T-helper 9 cell (primary cell): Measurements from ENCODE around the gene TNS3.

Experiments
- DNase-seq: peaks from one replicate; pipeline ENCODE4 v3.0.0-alpha.2; 2020

The TNS3 gene

DNA sequence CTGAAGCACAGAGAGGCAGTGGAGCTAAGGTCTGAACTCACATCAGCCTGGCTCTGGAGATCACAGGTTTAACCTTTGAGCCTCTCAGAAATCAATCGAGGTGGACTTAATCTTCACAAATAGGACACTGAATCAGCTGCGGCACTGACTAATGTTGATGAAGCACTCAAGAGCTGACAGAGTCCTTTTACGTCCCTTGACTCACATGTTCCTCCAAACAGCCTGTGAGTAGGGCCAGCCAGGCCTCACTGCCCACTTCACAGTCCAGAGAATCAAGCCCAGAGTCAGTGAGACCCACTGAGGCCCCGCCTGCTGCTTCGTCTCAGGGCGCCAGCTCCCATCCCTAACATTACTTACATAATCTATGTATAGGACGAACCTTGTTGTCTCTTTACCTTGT lies 63.1 kb downstream of the TNS3 start:
- DNase-seq, result no peak

DNA sequence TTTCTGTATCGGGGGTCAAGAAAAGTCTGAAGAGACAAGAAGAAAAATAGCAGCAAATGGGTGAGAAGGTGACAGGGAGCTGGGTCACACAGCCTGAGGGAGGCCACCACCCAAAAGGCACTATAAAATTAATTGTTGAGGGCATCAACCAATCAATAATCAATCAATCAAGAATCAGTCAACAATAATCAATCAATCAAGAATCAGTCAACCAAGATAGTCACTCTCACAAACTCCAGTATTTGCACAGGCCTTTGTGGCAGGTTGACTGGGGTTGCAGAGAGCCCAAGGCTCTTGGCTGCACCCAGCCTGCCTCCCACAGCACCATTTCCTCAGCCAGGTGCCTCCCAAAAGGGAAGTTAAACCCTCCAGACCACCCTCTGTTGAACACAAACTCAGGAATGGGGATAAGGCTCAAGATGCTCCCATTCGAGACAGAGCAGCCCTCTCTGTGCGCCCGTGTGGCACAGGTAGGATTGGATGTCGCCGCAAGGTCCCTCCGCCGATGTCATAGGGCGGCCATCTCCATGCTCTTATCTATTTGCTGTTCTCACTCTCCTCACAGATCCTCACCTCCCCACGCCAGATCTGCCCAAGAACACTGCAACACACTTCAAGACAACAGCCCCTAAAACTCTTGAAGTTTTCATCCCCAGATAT lies 64.0 kb downstream of the TNS3 start:
- no peak for DNase-seq

GRCh38 chr7:47516985-47517600 lies 64.8 kb downstream of the TNS3 start:
- DNase-seq, result no peak

GRCh38 chr7:47516386-47516785 lies 65.5 kb downstream of the TNS3 start:
- no peak for DNase-seq

DNA sequence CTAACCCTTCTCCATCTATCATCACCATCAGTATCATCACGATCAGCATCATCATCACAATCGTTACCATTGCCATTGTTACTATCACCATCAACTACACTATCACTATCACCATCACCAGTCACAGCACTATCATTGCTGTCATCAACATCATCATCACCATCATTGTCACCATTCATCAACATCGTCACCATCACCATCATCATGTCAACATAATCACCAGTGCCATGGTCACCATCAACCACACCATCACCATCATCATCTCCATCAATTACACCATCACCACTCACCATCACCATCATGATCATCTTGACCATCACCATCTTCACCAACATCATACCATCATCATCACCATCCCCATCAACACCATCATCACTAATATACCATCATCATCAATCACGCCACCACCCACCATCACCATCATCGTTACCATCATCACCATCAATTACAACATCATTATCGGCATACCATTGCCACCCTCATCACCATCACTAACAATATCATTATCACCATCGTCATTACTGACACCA lies 66.5 kb downstream of the TNS3 start:
- no peak for DNase-seq

- no peak for DNase-seq
Measured at GRCh38 chr7:47514818-47515217, 67.1 kb downstream of the TNS3 start.

- no peak for DNase-seq
Measured at GRCh38 chr7:47514367-47514766, 67.5 kb downstream of the TNS3 start.

GRCh38 chr7:47513741-47514241 lies 68.1 kb downstream of the TNS3 start:
- no peak for DNase-seq

DNA sequence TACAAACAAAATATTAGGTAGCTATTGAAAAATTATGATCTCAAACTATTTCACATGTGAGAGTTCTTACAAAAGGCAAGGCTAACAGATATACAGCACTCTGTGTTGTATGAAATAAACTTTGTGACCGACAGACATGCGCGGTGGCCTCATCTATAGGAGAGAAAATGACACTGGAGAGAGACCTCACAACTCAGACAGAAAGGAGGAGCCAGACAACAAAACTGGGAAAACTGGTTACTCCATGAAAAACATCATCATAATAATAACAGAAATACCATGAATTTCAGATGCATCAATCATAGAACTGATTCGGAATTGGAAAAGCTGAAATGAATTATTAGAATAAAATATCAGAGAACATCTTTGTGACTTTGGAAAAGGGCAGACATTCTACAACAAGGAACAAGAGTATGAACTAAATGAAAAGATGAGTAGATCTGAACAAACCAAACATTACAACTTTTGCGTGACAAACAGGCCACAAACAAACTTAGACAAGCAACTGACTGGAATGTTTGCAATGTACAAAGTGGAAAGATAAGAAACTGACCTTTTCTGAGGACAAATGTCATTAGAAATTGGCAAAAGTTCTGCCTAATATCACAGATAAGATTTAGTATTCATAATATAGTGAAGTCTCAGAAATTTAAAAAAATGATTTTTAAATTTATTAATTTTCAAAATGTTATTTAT lies 69.3 kb downstream of the TNS3 start:
- no peak for DNase-seq

GRCh38 chr7:47511699-47512370 lies 70.1 kb downstream of the TNS3 start:
- DNase-seq, result no peak

DNA sequence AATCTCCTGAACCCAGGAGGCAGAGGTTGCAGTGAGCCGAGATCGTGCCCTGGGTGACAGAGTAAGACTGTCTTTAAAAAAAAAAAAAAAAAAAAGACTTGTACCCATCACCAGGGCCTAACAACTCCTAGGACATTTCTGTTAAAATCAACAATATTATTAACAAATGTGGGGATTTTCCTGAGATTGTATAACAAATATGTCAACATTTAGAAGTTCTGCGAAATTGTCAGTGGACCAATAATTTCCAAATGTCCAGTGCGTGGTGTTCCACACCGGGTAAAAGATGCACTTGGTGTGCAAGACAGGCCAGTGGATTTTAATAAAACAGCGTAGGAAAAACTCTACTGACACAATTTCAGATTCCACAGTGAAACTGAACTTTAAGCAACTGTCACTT lies 71.1 kb downstream of the TNS3 start:
- no peak for DNase-seq

DNA sequence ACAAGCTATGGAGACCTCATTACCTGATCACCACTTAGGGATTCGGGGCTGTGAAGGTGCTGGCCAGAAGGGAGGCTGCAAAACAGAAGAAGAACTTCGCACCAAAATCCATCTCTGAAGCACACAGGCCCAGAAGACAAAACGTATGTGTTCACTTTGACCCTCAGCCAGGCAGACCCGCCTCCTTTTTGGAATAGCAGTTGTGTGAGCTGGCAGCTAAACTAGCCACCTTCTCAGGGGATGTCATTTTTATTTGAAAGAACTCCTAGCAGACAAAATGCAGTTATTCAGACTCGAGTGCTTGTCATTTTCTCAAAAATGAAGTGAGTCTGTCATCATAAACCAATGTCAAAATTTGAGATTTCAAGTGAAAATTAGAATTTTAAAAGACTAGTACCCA lies 71.7 kb downstream of the TNS3 start:
- DNase-seq, result no peak

- no peak for DNase-seq
Measured at GRCh38 chr7:47509571-47509970, 72.3 kb downstream of the TNS3 start.

DNA sequence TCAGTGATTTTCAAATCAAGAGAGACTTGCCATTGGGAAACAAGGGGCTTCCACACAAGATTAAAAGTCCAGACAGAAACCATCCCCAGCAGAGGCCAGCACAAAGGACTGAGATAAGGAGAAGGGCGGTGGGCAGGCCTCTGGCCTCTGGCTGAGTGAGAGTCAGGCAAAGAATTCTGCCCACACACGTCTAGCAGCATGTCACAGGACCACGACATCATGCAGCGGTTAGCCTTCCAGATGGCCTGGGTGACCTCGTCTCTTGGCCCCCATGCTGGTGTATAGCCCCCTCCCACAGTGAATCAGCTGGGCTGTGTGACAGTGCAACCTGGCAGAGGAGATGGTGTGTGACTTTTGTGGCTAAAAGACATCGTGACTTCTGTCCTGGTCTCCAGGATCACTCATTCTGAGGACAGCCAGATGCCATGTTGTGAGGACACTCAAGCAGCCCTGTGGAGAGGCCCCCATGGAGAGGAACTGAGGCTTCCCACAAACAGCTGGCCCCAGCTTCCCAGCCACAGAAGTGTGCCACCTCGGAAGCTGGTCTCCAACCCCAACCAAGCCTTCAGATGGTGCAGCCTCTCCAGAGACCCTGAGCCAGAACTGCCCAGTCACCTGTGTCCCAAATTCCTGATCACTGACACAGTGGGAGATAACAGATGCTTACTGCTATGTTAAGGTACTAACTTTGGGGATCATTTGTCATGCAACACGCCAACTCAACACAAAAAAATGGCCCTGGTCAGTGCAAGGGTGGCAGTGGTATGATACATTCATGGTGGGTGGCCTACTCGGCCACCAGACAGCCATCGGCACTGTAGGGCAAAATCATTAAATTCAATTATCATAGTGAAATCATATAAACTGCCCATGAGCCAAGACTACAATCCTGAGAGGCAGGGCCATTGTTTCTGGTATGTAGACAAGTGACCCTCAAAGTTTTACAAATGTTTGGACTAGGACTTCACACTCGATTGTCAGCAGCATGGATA lies 73.2 kb downstream of the TNS3 start:
- DNase-seq, result no peak

DNA sequence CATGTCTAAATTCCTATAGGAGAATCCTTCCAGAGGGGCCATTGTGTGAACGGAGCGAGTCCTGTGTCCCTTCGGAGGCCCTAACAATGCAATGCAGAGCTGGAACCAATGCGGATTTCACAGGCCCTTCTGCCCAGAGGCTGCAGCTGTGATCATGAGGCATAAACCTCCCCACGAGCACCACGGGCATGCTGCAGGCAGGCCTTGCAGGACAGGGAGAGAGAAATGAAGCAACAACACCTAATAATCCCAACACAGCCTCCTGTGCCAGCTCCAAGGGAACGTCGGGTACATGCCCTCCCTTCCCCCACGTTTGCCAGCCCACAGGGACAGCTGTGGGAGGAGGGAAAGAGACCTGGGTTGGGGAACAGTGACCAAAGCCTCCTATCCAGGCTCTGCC lies 74.4 kb downstream of the TNS3 start:
- DNase-seq, result no peak

- no peak for DNase-seq
Measured at GRCh38 chr7:47506382-47507339, 75.2 kb downstream of the TNS3 start.

- no peak for DNase-seq
Measured at GRCh38 chr7:47505312-47506007, 76.5 kb downstream of the TNS3 start.

DNA sequence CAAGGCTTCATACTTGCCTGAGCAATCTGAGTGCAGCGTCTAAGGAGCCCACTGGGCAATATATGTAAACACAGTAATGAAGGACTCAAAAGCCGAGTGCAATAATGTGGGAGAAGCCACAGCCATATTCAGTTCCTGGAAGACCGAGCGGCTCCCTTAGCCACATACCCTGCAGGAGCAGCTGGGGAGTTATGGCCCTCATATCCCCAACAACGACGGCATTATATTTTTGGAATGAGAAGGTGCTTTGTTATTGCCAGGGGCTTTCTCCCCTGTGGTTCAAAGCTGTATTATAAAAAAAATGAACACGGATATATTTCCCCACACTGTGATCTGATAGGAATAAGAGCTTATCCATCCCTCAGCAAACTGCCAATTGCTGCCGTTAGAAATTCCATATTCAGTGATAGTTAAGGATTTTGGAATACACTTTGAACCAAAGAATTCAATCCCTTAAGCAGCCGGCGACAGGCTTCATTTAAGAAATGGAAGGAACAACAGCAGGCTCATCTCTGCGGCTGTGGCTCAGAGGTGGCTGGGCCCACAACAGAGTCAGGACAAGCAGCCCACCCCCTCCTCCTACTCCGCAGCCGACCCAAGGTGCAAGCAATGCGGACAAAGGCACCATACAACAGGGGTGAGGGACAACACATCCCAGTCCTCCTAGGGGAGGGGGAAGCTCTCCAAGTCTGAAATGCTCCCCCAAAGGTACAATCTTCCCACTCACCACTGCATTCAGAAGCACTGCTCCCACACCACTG lies 77.2 kb downstream of the TNS3 start:
- DNase-seq, result no peak

- no peak for DNase-seq
Measured at GRCh38 chr7:47503281-47503680, 78.6 kb downstream of the TNS3 start.
